ENCODE results near the gene FBXO28. TPM values are rescaled to one million over a fixed set of nuclear protein-coding genes. Genes with fewer than 3 reads are reported as not detected.

Gene FBXO28
- total RNA-seq, 4 donors from 2014 or later, result 58.0 to 84.1 (median 67.2) TPM

- H3K4me3 ChIP-seq (ENCODE audit: low read depth, poor library complexity, severe bottlenecking), result peak overlapping the region; percentile 86
- peak in 1 of 2 donors; percentile 90 for DNase-seq (ENCODE audit: low spot score in 2 of 2)
- TF ChIP-seq POLR2A (IDR thresholded peaks at IDR 0.05), result no peak
- TF ChIP-seq CTCF (IDR thresholded peaks at IDR 0.05), result no peak
- 0 to 1% methylated on average over 30 to 45 of the region's 53 CpGs for WGBS, 2 donors
- intact Hi-C loops (cut with DNase I; ENCODE audit: low total_unique reads), result no loop called here
Measured at GRCh38 chr1:224183591-224184312, 69.8 kb downstream of the FBXO28 start.

GRCh38 chr1:224185208-224185607, 71.3 kb downstream of the FBXO28 start:
- no peak for DNase-seq (ENCODE audit: low spot score in 2 of 2)
- intact Hi-C loops (cut with DNase I; ENCODE audit: low total_unique reads), result no loop called here
- WGBS, 2 donors, result 55 to 67% methylated on average over 8 of the region's 8 CpGs
- no peak for TF ChIP-seq CTCF (IDR thresholded peaks at IDR 0.05)
- TF ChIP-seq POLR2A (IDR thresholded peaks at IDR 0.05), result no peak
- no peak overlapping the region for H3K4me3 ChIP-seq (ENCODE audit: low read depth, poor library complexity, severe bottlenecking)

GRCh38 chr1:224188286-224188685, 74.4 kb downstream of the FBXO28 start:
- 81 to 83% methylated on average over 2 of the region's 2 CpGs for WGBS, 2 donors
- no peak for DNase-seq (ENCODE audit: low spot score in 2 of 2)
- TF ChIP-seq POLR2A (IDR thresholded peaks at IDR 0.05) (no peak), CTCF (IDR thresholded peaks at IDR 0.05) (no peak)
- intact Hi-C loops (cut with DNase I; ENCODE audit: low total_unique reads), result no loop called here
- H3K4me3 ChIP-seq (ENCODE audit: low read depth, poor library complexity, severe bottlenecking), result no peak overlapping the region

- TF ChIP-seq POLR2A (IDR thresholded peaks at IDR 0.05), result no peak
- TF ChIP-seq CTCF (IDR thresholded peaks at IDR 0.05), result no peak
- WGBS, 2 donors, result 73 to 81% methylated on average over 7 of the region's 7 CpGs
- DNase-seq (ENCODE audit: low spot score in 2 of 2), result no peak
- intact Hi-C loops (cut with DNase I; ENCODE audit: low total_unique reads), result no loop called here
- no peak overlapping the region for H3K4me3 ChIP-seq (ENCODE audit: low read depth, poor library complexity, severe bottlenecking)
Measured at GRCh38 chr1:224189561-224189960, 75.7 kb downstream of the FBXO28 start.

GRCh38 chr1:224192082-224192788, 78.3 kb downstream of the FBXO28 start:
- intact Hi-C loops (cut with DNase I; ENCODE audit: low total_unique reads), result no loop called here
- no peak overlapping the region for H3K4me3 ChIP-seq (ENCODE audit: low read depth, poor library complexity, severe bottlenecking)
- TF ChIP-seq CTCF (IDR thresholded peaks at IDR 0.05) (no peak), POLR2A (IDR thresholded peaks at IDR 0.05) (no peak)
- WGBS, 2 donors, result 62 to 70% methylated on average over 5 of the region's 5 CpGs
- no peak for DNase-seq (ENCODE audit: low spot score in 2 of 2)
